Cerebellar cortex (tissue), 1 donor: Measurements from ENCODE around the gene CAB39.

ENCODE experiments used
- DNase-seq: peaks from one replicate; pipeline ENCODE4 v3.0.0-alpha.2; 2015; ENCODE audit warnings: low spot score

CAB39 gene

GRCh38 chr2:230785346-230785745 lies 72.7 kb downstream of the CAB39 start:
- DNase-seq = no peak

GRCh38 chr2:230787101-230787500 lies 74.5 kb downstream of the CAB39 start:
- no peak for DNase-seq

GRCh38 chr2:230788554-230789175 lies 76.0 kb downstream of the CAB39 start:
- no peak for DNase-seq

- DNase-seq = no peak
These were observed 78.3 kb downstream of the CAB39 start for GRCh38 chr2:230790981-230791380.

- DNase-seq = no peak
These were observed 81.1 kb downstream of the CAB39 start for GRCh38 chr2:230793572-230794359.

GRCh38 chr2:230794497-230794896 lies 81.9 kb downstream of the CAB39 start:
- DNase-seq = no peak

GRCh38 chr2:230795856-230796255 lies 83.2 kb downstream of the CAB39 start:
- DNase-seq = no peak

- no peak for DNase-seq
These were observed 83.7 kb downstream of the CAB39 start for GRCh38 chr2:230796280-230796862.

GRCh38 chr2:230797515-230798495 lies 85.2 kb downstream of the CAB39 start:
- DNase-seq = no peak

GRCh38 chr2:230798769-230799399 lies 86.2 kb downstream of the CAB39 start:
- DNase-seq = peak; percentile 65

GRCh38 chr2:230805353-230806017 lies 92.8 kb downstream of the CAB39 start:
- no peak for DNase-seq

- DNase-seq = no peak
These were observed 95.1 kb downstream of the CAB39 start for GRCh38 chr2:230807729-230808128.

- no peak for DNase-seq
These were observed 96.4 kb downstream of the CAB39 start for GRCh38 chr2:230809015-230809414.

- DNase-seq = no peak
These were observed 97.1 kb downstream of the CAB39 start for GRCh38 chr2:230809677-230810251.

GRCh38 chr2:230811508-230811907 lies 98.9 kb downstream of the CAB39 start:
- no peak for DNase-seq

GRCh38 chr2:230812033-230812432 lies 99.4 kb downstream of the CAB39 start:
- DNase-seq = no peak

- DNase-seq = no peak
These were observed 102.0 kb downstream of the CAB39 start for GRCh38 chr2:230814616-230815015.

- DNase-seq = no peak
These were observed 102.4 kb downstream of the CAB39 start for GRCh38 chr2:230815088-230815487.

GRCh38 chr2:230816735-230817134 lies 104.1 kb downstream of the CAB39 start:
- peak; percentile 51 for DNase-seq

GRCh38 chr2:230819433-230819832 lies 106.8 kb downstream of the CAB39 start:
- no peak for DNase-seq
